AG09309 (cell line): ENCODE data around the gene CCDC38.

ENCODE experiments used
- DNase-seq: peaks from one replicate; pipeline ENCODE4 v3.0.0-alpha.2; 2010; ENCODE audit warnings: low read depth
- H3K4me3 ChIP-seq: 2 replicates; pipeline ENCODE4 v1.5.1; 2011; ENCODE audit warnings: mild to moderate bottlenecking, low read depth, low read length, moderate library complexity; ENCODE audit not compliant: control insufficient read depth
- CTCF ChIP-seq: IDR thresholded peaks from 2 replicates; pipeline ENCODE4 v1.5.1; 2011; ENCODE audit warnings: mild to moderate bottlenecking, low read depth, low read length, inconsistent platforms; ENCODE audit not compliant: insufficient read depth, control insufficient read depth; ENCODE audit errors: missing control alignments

The CCDC38 gene

GRCh38 chr12:95881331-95881955, 61.0 kb downstream of the CCDC38 start:
- no peak overlapping the region for H3K4me3 ChIP-seq
- TF ChIP-seq CTCF: no peak
- no peak for DNase-seq

- H3K4me3 ChIP-seq: no peak overlapping the region
- TF ChIP-seq CTCF: no peak
- DNase-seq: no peak
Measured at GRCh38 chr12:95880895-95881294, 61.5 kb downstream of the CCDC38 start.

- H3K4me3 ChIP-seq: no peak overlapping the region
- DNase-seq: no peak
- no peak for TF ChIP-seq CTCF
Measured at GRCh38 chr12:95877622-95878021, 64.8 kb downstream of the CCDC38 start.

GRCh38 chr12:95874452-95874851, 68.0 kb downstream of the CCDC38 start:
- no peak for DNase-seq
- no peak for TF ChIP-seq CTCF
- H3K4me3 ChIP-seq: no peak overlapping the region

GRCh38 chr12:95870897-95871296, 71.5 kb downstream of the CCDC38 start:
- no peak overlapping the region for H3K4me3 ChIP-seq
- TF ChIP-seq CTCF: no peak
- DNase-seq: no peak

- TF ChIP-seq CTCF: no peak
- no peak for DNase-seq
Measured at GRCh38 chr12:95863337-95863736, 79.1 kb downstream of the CCDC38 start.

GRCh38 chr12:95862038-95862437, 80.4 kb downstream of the CCDC38 start:
- no peak for TF ChIP-seq CTCF
- no peak for DNase-seq
- H3K4me3 ChIP-seq: no peak overlapping the region

More at GRCh38 chr12:95863337-95863736, 79.1 kb downstream of the CCDC38 start:
- H3K4me3 ChIP-seq: no peak overlapping the region
